ENCODE data around the gene MCFD2. TPM values are rescaled to one million over a fixed set of nuclear protein-coding genes. Genes with fewer than 3 reads are reported as not detected.

Gene MCFD2
- total RNA-seq, result 100 to 1,000 TPM in 1 of 4 donors, 10 to 100 TPM in 3; 49.2 to 111 (median 56.0) TPM

DNA sequence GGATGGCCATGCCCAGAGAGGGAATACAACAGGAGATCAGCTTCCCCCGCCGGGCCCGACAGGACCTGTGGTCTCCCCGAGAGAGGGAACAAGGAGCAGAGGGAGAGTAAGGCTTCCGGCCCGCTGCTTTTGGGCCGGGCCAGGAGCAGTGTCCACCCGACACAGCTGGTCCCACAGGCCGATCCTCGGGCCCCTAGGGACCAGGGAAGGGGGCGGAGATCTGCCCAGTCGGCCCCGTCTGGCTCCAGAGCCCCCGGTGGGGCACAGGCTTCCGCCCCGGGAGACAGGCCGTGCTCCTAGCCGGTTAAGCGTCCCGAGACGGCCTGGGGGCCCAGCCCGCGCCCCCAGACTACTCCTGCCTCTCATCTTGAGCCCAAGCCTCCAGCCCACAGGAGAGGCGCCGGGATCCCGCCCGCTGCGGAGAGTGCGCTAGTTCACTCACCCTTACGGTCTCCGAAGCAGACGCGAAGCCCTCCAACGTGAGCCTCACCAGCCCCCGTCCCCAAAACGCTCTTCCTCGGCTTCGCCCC lies at the start of gene MCFD2:
MCFD2 (minus strand) TSS at position 526 of the 530 bp plus-strand sequence. CDS start 6,635 bp downstream, outside the sequence.
- Histone ChIP-seq H3K9me3 (no peaks in the 10 kb centered on the region), H3K4me3 (peak within 1 kb of the TSS; percentile 65 to 99 (median 81)), H3K27ac (peak within 1 kb of the TSS; percentile 83 to 99 (median 95)), H3K4me1 (peaks cover 0 to 43% (median 12%) of the 10 kb centered on the region in 4 donors), H3K27me3 (no peaks in the 10 kb centered on the region), H3K36me3 (peaks cover 0 to 23% (median 0%) of the 10 kb centered on the region in 3 donors)
- TF ChIP-seq, protein P1, sequence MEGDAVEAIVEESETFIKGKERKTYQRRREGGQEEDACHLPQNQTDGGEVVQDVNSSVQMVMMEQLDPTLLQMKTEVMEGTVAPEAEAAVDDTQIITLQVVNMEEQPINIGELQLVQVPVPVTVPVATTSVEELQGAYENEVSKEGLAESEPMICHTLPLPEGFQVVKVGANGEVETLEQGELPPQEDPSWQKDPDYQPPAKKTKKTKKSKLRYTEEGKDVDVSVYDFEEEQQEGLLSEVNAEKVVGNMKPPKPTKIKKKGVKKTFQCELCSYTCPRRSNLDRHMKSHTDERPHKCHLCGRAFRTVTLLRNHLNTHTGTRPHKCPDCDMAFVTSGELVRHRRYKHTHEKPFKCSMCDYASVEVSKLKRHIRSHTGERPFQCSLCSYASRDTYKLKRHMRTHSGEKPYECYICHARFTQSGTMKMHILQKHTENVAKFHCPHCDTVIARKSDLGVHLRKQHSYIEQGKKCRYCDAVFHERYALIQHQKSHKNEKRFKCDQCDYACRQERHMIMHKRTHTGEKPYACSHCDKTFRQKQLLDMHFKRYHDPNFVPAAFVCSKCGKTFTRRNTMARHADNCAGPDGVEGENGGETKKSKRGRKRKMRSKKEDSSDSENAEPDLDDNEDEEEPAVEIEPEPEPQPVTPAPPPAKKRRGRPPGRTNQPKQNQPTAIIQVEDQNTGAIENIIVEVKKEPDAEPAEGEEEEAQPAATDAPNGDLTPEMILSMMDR (IDR thresholded peaks at IDR 0.05), result no peak
- TF ChIP-seq EP300 (IDR thresholded peaks at IDR 0.05) (peak in 1 of 2 donors; percentile 6), POLR2A (IDR thresholded peaks at IDR 0.05) (no peak)
- DNase-seq (ENCODE audit: low spot score in 2 of 2), result peak in 1 of 2 donors; percentile 22
- WGBS, 2 donors, result 1% methylated on average over 24 to 32 of the region's 38 CpGs

DNA sequence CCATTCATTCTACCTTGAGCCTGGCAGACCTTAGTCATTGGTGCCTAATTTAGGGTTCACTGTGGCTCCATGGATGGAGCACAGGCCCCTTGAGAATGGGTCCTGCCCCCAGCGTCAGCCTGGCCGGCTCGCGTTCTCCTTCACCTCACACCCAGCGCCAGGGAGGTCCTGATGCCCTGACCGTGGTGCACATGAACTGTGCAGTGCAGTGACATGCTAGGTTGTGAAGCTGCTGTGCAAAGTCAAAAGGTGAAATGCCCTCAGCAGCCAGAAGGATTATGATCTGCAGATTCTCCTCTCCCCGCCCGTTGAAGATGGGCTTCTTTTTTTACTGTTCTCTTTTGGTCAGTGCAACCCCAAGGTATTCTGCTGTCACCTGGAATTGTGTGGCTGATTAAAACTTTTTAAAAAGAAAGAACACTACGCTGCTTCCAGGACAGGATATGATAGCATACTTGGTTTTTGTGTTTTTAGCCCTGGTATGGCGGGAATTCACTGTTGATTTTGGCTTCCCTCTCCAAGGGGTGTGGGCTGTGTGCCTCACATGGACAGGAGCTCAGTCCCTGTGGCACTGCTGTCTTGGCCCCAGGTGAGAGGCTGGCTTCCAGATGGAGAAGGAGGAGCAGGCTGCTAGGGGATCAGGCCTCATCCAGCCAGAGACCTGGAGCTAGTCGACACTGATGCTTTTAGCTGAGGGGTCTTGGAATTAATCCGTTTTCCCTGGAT lies 49.4 kb upstream of the MCFD2 start:
- H3K4me1 ChIP-seq, result peaks cover 0 to 61% (median 25%) of the 10 kb centered on the region in 4 donors
- 60 to 72% methylated on average over 12 of the region's 12 CpGs for WGBS, 2 donors

DNA sequence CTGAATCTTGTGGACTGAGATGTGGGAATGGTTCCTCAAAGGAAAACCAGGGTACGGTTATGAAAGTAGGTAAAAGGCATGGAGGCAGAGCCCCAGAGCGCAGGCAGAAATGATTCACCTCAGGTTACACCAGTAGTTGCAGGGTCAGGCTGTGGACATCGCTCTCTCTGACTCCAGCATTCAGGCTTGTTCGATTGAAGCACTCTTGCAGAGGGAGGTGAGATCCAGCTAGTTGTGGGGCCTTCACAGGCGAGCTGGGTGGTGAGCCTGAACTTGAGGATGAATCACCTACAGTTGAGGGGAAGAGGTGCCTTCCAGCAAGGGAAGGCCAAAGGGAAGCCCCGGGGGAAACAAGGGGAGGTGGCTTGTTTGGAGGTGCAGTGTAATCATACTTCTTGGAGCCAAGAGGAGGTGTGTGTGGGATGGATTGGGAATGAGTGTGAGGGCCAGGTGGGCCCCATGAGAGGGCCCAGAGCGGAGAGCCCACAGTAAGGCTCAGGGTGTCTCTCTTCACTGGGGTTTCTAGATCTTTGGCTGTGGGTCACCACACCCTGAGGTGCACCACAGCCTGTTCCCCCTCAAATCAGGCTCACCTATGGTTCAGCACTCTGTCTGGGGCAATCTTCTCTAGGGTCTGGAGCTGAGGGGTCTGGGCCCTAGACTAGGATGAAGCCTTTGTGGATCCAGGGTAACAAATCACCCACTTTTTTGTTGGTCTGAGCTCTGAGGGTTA lies 48.5 kb upstream of the MCFD2 start:
- Histone ChIP-seq H3K27me3 (no peaks in the 10 kb centered on the region), H3K36me3 (peaks cover 0 to 31% (median 0%) of the 10 kb centered on the region in 3 donors), H3K9me3 (no peaks in the 10 kb centered on the region), H3K4me3 (no peak overlapping the region), H3K27ac (peak overlapping the region in 3 of 4 donors; percentile 55 to 71 (median 67)), H3K4me1 (peaks cover 0 to 53% (median 19%) of the 10 kb centered on the region in 4 donors)
- WGBS, 2 donors, result 87 to 94% methylated on average over 7 of the region's 7 CpGs
- no peak for DNase-seq (ENCODE audit: low spot score in 2 of 2)
- TF ChIP-seq, protein P1 (IDR thresholded peaks at IDR 0.05), result no peak
- TF ChIP-seq EP300 (IDR thresholded peaks at IDR 0.05) (no peak), POLR2A (IDR thresholded peaks at IDR 0.05) (no peak)

More for the DNA sequence above, 49.4 kb upstream of the MCFD2 start:
- H3K27me3 ChIP-seq, result no peaks in the 10 kb centered on the region
- H3K27ac ChIP-seq, result peak overlapping the region in 3 of 4 donors; percentile 55 to 71 (median 67)
- peak in 1 of 2 donors; percentile 46 for TF ChIP-seq EP300 (IDR thresholded peaks at IDR 0.05)
- TF ChIP-seq POLR2A (IDR thresholded peaks at IDR 0.05), result no peak
- H3K36me3 ChIP-seq, result peaks cover 0 to 23% (median 0%) of the 10 kb centered on the region in 3 donors
- H3K4me3 ChIP-seq, result no peak overlapping the region
- H3K9me3 ChIP-seq, result no peaks in the 10 kb centered on the region
- DNase-seq (ENCODE audit: low spot score in 2 of 2), result no peak

DNA sequence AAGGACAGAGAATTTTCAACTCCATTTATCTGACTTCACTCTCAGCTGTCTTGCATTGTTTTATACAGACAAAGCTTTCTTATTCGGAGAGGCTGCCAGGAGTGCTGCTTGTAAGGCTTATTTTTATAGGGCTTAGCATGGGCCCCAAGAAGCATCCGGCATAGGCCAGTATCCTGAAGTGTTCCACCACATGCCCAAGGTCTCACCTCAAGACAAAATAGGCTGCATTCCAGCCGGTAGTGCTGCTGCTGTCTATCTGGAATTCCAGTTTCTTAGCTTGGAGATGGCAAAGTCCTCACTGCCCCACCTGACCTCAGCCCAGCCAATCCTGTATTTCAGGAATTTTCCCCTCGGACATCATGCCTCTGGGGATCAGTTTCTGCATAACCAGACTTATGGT lies 47.6 kb upstream of the MCFD2 start:
- 76 to 79% methylated on average over 4 of the region's 4 CpGs for WGBS, 2 donors

DNA sequence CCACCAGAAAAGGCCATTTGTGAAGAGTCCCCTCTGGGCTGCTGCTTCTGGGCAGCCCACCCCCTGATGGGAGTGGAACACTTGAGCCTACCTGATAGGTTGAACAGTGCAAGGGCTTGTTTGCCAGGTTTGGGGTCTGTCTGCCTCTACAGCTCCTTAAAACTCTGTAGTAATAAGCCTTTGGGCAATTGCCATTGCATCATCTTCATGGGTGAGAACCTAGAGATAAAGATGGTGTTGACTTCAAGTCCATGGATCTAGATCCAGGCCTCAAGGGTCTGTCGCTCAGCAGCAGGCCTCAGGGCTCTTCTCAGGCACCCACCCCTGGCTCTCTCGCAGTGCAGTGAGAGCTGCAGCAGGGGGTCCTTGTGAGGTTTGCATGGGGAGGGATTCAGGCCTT lies 47.1 kb upstream of the MCFD2 start:
- WGBS, 2 donors, result 87 to 100% methylated on average over 2 of the region's 2 CpGs
- no peak for DNase-seq (ENCODE audit: low spot score in 2 of 2)
- Histone ChIP-seq H3K27me3 (no peaks in the 10 kb centered on the region), H3K36me3 (peaks cover 0 to 45% (median 9%) of the 10 kb centered on the region in 3 donors), H3K4me3 (no peak overlapping the region), H3K4me1 (peaks cover 0 to 41% (median 6%) of the 10 kb centered on the region in 4 donors), H3K27ac (peak overlapping the region in 1 of 4 donors; percentile 18), H3K9me3 (no peaks in the 10 kb centered on the region)
- TF ChIP-seq, protein P1 (IDR thresholded peaks at IDR 0.05), result no peak
- TF ChIP-seq EP300 (IDR thresholded peaks at IDR 0.05) (no peak), POLR2A (IDR thresholded peaks at IDR 0.05) (no peak)

More for the DNA sequence above, 47.6 kb upstream of the MCFD2 start:
- Histone ChIP-seq H3K9me3 (no peaks in the 10 kb centered on the region), H3K27ac (peak overlapping the region in 3 of 4 donors; percentile 18 to 71 (median 67)), H3K4me3 (no peak overlapping the region), H3K36me3 (peaks cover 0 to 40% (median 6%) of the 10 kb centered on the region in 3 donors), H3K4me1 (peaks cover 0 to 45% (median 11%) of the 10 kb centered on the region in 4 donors), H3K27me3 (no peaks in the 10 kb centered on the region)
- TF ChIP-seq POLR2A (IDR thresholded peaks at IDR 0.05), result no peak
- no peak for TF ChIP-seq EP300 (IDR thresholded peaks at IDR 0.05)
- TF ChIP-seq, protein P1 (IDR thresholded peaks at IDR 0.05), result no peak
- no peak for DNase-seq (ENCODE audit: low spot score in 2 of 2)
